HG02852 (cell line): ENCODE data around the gene CYB5D1.
"Not testable (repeated sequence)": the region's sequence is repeated elsewhere in the genome, so short reads cannot be mapped to it uniquely, and the experiment has no call there.

Experiments
- ATAC-seq: cut with Tn5 transposase; IDR thresholded peaks from one replicate; pipeline ENCODE4 v1.9.1; 2021; ENCODE audit warnings: mild to moderate bottlenecking, moderate library complexity; ENCODE audit not compliant: unreplicated experiment

CYB5D1 gene

GRCh38 chr17:7856011-7856810 is 1.6 kb upstream of the CYB5D1 start:
- ATAC-seq = no peak

DNA sequence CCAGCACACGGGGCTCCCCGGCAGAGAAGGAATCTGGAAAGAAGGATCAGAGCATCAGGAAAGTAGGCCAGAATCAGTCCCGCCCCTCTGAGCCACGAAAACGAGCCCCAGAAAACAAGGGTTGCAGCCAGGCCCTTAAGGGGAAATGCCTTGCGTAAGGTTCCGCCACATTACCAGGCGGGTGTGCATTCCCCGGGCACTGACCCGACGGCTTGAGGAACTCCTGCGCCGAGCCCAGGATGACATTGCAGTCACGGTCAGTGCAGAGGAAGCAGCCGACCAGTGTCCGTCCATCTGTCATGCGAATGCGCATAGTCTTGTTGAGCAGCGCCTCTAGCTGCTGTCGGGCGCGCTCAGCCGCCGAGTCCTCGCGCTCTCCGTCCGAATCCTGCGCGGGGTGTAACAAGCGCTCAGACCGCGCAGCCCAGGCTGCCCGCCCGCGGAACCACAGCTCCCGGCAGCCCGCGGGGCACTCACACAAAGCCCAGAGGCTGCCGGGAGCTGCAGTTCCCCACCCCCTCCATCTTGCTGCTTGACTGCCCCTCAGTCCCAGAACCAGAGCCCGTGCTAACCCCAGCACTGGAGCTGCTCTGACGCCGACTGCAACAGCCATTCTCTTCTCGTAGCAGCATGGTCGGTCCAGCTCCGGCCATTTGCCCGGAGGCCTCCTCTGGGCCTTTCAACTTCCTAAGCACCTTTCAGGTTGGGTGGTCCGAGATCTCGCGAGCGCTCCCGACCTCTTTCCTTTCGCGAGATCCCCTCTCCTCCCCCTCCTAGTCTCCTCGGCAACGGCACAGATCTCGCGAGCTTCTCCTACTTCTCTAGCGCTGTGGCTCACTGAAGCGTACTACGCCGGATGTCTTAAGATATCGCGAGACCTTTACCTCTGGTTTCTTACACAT is 741 bp upstream of the CYB5D1 start, which contains the start of gene NAA38:
Gene NAA38 (minus strand): TSS at position 749 of the 902 bp plus-strand sequence. CDS start 96 bp downstream, at position 653.
- ATAC-seq = peak; percentile 82

DNA sequence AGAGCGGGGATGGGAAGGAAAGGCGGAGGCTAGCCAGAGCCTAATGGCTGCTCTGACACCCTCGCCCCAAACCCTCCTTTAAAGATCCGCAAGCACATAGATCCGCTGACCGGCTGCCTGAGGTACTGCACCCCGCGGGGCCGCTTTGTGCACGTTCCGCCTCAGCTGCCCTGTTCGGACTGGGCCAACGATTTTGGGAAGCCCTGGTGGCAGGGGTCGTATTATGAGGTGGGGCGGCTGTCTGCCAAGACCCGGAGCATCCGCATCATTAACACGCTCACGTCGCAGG is 663 bp downstream of the CYB5D1 start:
- no peak for ATAC-seq

DNA sequence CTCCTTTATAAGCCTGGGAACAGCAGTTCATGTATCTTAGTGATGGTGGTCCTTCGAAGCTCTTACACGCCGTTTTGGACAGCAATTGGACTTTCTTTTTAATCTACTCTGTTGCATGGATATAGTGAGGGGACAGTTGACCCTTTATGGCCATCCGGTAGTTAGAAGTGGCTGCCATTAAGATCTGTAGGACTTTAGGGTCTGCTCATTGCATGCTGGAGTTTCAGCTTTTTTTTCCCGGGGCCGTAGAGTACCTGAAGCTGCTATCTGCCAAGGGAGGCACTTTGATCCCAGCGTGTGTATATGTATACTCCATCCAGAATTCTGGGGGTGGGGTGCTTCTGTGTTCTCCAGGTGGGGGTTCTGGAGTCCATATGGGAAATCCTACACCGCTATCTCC is 1.2 kb downstream of the CYB5D1 start:
- no peak for ATAC-seq

DNA sequence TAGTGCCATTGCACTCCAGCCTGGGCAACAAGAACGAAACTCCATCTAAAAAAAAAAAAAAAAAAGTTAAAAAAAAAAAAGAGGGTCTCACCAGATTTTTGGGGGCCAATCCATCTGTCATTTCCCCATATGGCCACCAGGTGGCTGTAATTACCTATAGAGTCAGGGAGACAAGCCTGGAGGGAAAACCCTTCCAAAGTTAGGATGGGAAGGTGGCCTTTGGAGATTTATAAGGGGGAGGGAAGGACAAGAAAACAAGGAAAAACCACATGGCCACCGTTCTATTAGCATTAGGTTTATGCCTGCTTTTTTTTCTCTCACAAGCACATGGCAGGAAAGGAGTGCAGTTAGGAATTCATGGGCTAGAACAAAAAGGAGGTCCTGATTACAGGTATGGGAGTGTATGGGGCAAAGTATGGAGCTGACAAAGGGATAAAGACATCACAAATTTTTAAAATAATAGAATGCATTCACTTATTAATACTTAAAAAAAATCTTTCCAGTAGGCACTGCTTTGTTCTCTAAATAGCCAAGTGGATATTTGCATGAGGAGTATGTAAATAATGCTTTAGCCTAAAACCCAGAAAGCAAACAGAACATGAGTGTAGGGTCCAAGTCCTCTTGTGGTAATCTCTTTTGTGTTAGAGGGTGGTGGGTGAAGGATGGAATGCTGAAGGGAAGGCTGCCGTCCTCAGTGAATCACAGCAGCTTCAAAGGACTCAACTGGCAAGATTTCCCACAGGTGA is 5.1 kb downstream of the CYB5D1 start:
- ATAC-seq = no peak

DNA sequence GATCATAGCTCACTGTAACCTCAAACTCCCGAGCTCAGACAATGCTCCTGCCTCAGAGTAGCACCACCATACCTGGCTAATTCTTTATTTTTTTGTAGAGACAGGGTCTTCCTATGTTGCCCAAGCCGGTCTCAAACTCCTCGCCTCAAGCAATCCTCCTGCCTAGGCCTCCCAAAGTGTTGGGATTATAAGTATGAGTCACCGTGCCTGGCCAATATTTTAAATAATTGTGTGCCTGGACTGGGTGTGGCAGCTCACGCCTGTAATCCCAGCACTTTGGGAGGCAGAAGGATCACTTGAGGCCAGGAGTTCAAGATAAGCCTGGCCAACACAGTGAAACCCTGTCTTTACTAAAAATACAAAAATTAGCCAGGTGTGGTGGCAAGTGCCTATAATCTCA is 6.6 kb downstream of the CYB5D1 start:
- ATAC-seq = not testable (repeated sequence)

- no peak for ATAC-seq
These were observed 7.3 kb downstream of the CYB5D1 start for GRCh38 chr17:7864995-7865650.

GRCh38 chr17:7867881-7868329 is 10.1 kb downstream of the CYB5D1 start:
- no peak for ATAC-seq

DNA sequence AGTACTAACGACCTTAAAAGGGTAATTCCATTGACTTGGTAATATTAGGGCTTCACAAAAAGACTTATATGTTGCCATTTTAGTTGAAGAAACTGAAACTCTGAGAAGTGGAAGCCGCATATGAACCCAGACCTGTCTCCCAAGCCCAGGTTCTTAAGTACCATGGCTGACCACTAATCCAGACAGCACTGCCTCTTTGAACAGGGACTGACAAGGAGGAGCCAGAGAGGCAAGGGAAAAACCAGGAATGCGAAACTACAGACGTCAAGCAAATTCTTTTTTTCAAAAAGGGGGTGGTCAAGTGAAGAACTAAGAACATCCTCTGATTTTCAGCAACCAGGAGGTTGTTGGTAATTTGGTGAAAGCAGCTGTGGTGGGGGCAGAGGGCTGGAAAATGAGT is 15.2 kb downstream of the CYB5D1 start:
- ATAC-seq = no peak

DNA sequence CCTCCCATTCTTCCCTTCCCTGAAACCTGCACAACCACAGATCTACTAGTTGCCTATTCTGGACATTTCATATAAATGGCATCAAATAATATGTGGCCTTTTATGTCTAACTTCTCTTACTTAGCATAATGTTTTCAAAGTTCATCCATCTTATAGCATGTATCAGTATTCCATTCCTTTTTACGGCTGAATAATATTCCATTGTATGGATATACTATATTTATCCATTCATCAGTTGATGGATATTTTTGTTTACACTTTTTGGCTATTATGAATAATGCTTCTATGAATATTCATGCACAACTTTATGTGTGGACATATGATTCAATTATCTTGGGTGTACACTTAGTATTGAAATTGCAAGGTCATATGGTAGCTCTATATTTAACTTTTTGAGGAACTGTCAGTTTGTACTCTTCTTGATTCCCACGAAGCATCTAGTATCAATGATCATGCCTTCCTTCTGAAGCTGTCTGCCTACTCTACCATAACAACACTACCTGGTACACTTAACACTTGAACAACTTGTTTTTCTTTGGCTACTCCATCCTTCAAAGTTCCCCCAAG is 18.1 kb downstream of the CYB5D1 start:
- no peak for ATAC-seq

DNA sequence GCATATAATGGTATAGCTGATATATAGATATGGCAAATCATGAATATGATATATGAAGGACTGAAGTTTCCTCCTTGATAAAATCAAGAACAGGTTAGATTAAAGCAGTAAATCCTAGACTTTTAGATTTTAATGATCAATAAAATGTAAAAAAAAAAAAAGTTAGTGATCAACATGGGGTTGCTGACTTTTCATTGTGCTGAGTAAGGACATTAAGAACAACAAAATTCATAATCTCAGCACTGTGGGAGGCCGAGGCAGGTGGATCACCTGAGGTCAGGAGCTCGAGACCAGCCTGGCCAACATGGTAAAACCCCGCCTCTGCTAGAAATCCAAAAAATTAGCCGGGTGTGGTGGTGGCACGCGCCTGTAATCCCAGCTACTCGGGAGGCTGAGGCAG is 20.4 kb downstream of the CYB5D1 start:
- no peak for ATAC-seq

DNA sequence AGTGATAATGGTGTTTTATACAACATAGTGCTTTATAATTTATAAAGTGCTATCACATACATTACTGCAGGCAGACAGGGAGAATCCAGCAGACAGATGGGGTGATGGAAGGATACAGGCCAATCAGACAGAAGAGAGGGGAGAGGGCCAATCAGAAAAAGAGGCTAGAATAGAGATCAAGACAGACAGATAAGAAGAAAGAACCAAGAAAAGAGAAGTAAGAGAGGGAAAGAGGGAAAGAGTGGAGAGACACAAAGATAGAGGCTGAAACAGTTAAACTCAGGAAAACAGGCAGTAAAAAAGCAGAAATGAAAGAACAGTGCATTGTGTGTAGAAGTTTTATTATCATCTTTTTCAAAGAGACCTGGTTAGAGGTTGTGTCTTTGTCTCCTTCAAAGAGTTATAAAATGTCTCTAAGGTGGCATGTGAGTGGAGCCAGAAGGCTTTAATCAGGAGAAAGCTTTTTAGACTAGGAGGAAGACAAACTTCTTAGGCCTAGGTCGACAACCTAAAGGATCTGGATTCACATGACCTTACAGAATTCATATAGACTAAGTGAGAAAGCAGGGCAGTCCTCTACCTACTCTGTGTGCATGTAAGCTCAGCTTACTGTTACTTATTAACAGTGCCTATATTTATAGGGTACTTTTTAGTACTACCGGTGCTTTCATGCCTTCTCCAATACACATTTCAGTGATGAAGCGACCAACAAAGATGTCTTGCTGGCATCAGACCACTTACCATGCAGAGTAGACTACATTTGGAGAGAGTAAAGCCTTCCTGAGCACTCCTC is 22.5 kb downstream of the CYB5D1 start:
- no peak for ATAC-seq

GRCh38 chr17:7881276-7882054 is 23.7 kb downstream of the CYB5D1 start:
- ATAC-seq = no peak

DNA sequence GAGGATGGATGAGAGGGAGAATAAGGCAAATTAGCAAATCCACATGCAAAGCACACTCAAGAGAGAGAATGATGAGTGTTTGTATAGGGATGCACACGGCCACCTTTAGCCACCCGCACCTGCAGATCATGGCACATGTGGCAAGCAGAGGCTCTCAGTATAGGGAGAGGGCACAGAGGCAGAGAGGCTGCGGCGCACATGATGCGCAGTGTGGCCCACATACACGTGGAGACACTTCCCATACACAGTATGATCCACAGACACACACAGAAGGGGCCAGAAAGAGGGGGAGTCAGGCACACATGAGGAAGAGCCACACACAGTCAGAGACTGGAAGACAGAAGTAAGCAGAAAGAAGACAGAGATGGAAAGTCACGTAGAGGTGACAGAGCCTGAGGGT is 24.3 kb downstream of the CYB5D1 start:
- ATAC-seq = no peak

- ATAC-seq = no peak
These were observed 24.8 kb downstream of the CYB5D1 start for GRCh38 chr17:7882629-7883028.

GRCh38 chr17:7883781-7884386 is 26.1 kb downstream of the CYB5D1 start:
- no peak for ATAC-seq

- no peak for ATAC-seq
These were observed 27.0 kb downstream of the CYB5D1 start for GRCh38 chr17:7884581-7885366.
